Suprapubic skin (tissue), 4 donors: Measurements from ENCODE around the gene MMUT.

ENCODE experiments used
- EP300 ChIP-seq: sonication (generic); formaldehyde crosslinking; IDR thresholded peaks from one replicate; pipeline ENCODE4 v1.6.1; 2017; ENCODE audit warnings: antibody characterized with exemption
- POLR2A ChIP-seq, 2 donors: fragments of 450-650 bp; IDR thresholded peaks; one replicate each; pipeline ENCODE4 v1.6.1; 2017; ENCODE audit warnings: antibody characterized with exemption in 2 of 2, mild to moderate bottlenecking in 2 of 2, moderate library complexity in 2 of 2
- POLR2AphosphoS5 ChIP-seq, 3 donors: sonication (generic); formaldehyde crosslinking; IDR thresholded peaks; one replicate each; pipeline ENCODE4 v1.6.1; 2017; ENCODE audit warnings: antibody characterized with exemption in 3 of 3
- TF ChIP-seq, protein P1 (sequence below), 2 donors: fragments of 200-600 bp in 1 of 2; fragments of 450-650 bp in 1 of 2; sonication (generic) in 1 of 2; IDR thresholded peaks; one replicate each; pipeline ENCODE4 v1.5.1; 2016 to 2019; ENCODE audit warnings: antibody characterized with exemption in 2 of 2, mild to moderate bottlenecking in 1 of 2, moderate library complexity in 1 of 2

GRCh38 chr6:49430866-49431265 is 32.2 kb downstream of the MMUT start:
- TF ChIP-seq, protein P1, sequence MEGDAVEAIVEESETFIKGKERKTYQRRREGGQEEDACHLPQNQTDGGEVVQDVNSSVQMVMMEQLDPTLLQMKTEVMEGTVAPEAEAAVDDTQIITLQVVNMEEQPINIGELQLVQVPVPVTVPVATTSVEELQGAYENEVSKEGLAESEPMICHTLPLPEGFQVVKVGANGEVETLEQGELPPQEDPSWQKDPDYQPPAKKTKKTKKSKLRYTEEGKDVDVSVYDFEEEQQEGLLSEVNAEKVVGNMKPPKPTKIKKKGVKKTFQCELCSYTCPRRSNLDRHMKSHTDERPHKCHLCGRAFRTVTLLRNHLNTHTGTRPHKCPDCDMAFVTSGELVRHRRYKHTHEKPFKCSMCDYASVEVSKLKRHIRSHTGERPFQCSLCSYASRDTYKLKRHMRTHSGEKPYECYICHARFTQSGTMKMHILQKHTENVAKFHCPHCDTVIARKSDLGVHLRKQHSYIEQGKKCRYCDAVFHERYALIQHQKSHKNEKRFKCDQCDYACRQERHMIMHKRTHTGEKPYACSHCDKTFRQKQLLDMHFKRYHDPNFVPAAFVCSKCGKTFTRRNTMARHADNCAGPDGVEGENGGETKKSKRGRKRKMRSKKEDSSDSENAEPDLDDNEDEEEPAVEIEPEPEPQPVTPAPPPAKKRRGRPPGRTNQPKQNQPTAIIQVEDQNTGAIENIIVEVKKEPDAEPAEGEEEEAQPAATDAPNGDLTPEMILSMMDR (IDR thresholded peaks at IDR 0.05) = no peak
- TF ChIP-seq POLR2AphosphoS5 (IDR thresholded peaks at IDR 0.05) = no peak
- TF ChIP-seq POLR2A (IDR thresholded peaks at IDR 0.05) = no peak
- no peak for TF ChIP-seq EP300
